Endothelial cell of umbilical vein (primary cell): Measurements from ENCODE around the gene FGR.

Experiments used
- EZH2 ChIP-seq: IDR thresholded peaks from 2 replicates; pipeline ENCODE4 v1.6.1; 2012; ENCODE audit warnings: borderline replicate concordance, low read depth, mild to moderate bottlenecking, moderate library complexity, low read length, inconsistent platforms; ENCODE audit not compliant: severe bottlenecking
- FOS ChIP-seq: IDR thresholded peaks from 2 replicates; pipeline ENCODE4 v1.6.1; 2011; ENCODE audit warnings: mild to moderate bottlenecking, low read length, moderate library complexity, borderline replicate concordance; ENCODE audit not compliant: insufficient read depth
- GATA2 ChIP-seq: IDR thresholded peaks from 2 replicates; pipeline ENCODE4 v1.7.0; 2011; ENCODE audit warnings: low read depth, mild to moderate bottlenecking, moderate library complexity, mixed read lengths, low read length; ENCODE audit not compliant: insufficient read length, insufficient read depth
- JUN ChIP-seq: IDR thresholded peaks from 2 replicates; pipeline ENCODE4 v1.6.1; 2011; ENCODE audit warnings: borderline replicate concordance, low read depth; ENCODE audit not compliant: insufficient read length, insufficient read depth
- MYC ChIP-seq: IDR thresholded peaks from one replicate; pipeline ENCODE4 v1.6.1; 2011; ENCODE audit warnings: mild to moderate bottlenecking, low read depth, low read length
- POLR2A ChIP-seq: IDR thresholded peaks from 2 replicates; pipeline ENCODE4 v1.6.1; 2012; ENCODE audit warnings: low read depth, mild to moderate bottlenecking, control low read depth, low read length
- POLR2AphosphoS5 ChIP-seq: IDR thresholded peaks from 2 replicates; pipeline ENCODE4 v1.6.1; 2012; ENCODE audit warnings: low read depth, mild to moderate bottlenecking, control low read depth, low read length, moderate library complexity; ENCODE audit not compliant: insufficient read depth
- TF ChIP-seq, protein P1 (sequence below), 2 donors: IDR thresholded peaks; 1 replicate in 1 of 2; 2 replicates in 1 of 2; pipeline ENCODE4 v1.5.1; 2011; ENCODE audit warnings: low read length in 2 of 2, mild to moderate bottlenecking in 2 of 2, moderate library complexity in 2 of 2, control low read depth in 1 of 2, inconsistent platforms in 1 of 2, low read depth in 1 of 2; ENCODE audit not compliant: insufficient read depth in 1 of 2; ENCODE audit errors: extremely low read depth in 1 of 2
- TF ChIP-seq, protein P2 (sequence below): IDR thresholded peaks from 2 replicates; pipeline ENCODE4 v1.6.1; 2011; ENCODE audit not compliant: insufficient read depth, insufficient read length

DNA sequence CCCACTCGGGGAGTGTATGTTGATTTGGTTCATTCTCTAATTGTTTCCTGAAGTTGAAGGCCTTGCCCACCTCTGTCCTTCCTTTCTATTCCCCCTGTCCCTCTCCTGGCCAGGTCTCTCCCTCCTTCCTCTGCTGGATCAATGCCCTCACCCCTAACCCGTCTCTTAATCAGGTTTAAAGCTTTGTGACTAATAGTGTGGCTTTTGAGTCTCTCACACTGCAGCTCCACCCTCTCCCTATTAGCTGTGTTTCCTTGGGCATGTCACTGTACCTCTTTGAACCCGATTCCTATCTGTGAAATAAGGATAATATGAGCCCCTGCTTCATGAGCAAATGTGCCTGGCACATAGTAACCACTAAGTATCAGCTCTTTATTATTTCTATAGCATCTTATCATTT is 51.5 kb downstream of the FGR start:
- TF ChIP-seq, protein P1, sequence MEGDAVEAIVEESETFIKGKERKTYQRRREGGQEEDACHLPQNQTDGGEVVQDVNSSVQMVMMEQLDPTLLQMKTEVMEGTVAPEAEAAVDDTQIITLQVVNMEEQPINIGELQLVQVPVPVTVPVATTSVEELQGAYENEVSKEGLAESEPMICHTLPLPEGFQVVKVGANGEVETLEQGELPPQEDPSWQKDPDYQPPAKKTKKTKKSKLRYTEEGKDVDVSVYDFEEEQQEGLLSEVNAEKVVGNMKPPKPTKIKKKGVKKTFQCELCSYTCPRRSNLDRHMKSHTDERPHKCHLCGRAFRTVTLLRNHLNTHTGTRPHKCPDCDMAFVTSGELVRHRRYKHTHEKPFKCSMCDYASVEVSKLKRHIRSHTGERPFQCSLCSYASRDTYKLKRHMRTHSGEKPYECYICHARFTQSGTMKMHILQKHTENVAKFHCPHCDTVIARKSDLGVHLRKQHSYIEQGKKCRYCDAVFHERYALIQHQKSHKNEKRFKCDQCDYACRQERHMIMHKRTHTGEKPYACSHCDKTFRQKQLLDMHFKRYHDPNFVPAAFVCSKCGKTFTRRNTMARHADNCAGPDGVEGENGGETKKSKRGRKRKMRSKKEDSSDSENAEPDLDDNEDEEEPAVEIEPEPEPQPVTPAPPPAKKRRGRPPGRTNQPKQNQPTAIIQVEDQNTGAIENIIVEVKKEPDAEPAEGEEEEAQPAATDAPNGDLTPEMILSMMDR (IDR thresholded peaks at IDR 0.05; ENCODE audit: extremely low read depth in 1 of 2, insufficient read depth in 1 of 2, low read depth in 1 of 2, low read length in 2 of 2), result no peak
- TF ChIP-seq POLR2A (no peak), POLR2AphosphoS5 (no peak), MYC (no peak), FOS (no peak), EZH2 (no peak), JUN (no peak), GATA2 (no peak)
- TF ChIP-seq, protein P2, sequence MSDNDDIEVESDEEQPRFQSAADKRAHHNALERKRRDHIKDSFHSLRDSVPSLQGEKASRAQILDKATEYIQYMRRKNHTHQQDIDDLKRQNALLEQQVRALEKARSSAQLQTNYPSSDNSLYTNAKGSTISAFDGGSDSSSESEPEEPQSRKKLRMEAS, result no peak
